Measurements from ENCODE around the gene ECM2.

Gene ECM2

GRCh38 chr9:92467041-92467440, 68.7 kb downstream of the ECM2 start:
- peaks cover 2% of the 10 kb centered on the region for H3K36me3 Mint-ChIP-seq (ENCODE audit: insufficient read depth)
- H3K9me3 Mint-ChIP-seq: no peaks in the 10 kb centered on the region
- DNase-seq (ENCODE audit: low spot score in 2 of 2): no peak
- no peak overlapping the region for H3K27ac Mint-ChIP-seq (ENCODE audit: low read depth)
- H3K4me3 Mint-ChIP-seq: no peak overlapping the region
- no peak for ATAC-seq (replicated peaks; ENCODE audit: extremely low read depth, poor library complexity, severe bottlenecking)
- no peaks in the 10 kb centered on the region for H3K4me1 Mint-ChIP-seq
- H3K27me3 Mint-ChIP-seq: no peaks in the 10 kb centered on the region

GRCh38 chr9:92463984-92464383, 71.8 kb downstream of the ECM2 start:
- Mint-ChIP-seq H3K4me1 (no peaks in the 10 kb centered on the region), H3K4me3 (no peak overlapping the region), H3K36me3 (ENCODE audit: insufficient read depth) (no peaks in the 10 kb centered on the region), H3K9me3 (no peaks in the 10 kb centered on the region), H3K27me3 (no peaks in the 10 kb centered on the region), H3K27ac (ENCODE audit: low read depth) (no peak overlapping the region)
- no peak for DNase-seq (ENCODE audit: low spot score in 2 of 2)
- no peak for ATAC-seq (replicated peaks; ENCODE audit: extremely low read depth, poor library complexity, severe bottlenecking)

- DNase-seq (ENCODE audit: low spot score in 2 of 2) (no peak), ATAC-seq (replicated peaks; ENCODE audit: extremely low read depth, poor library complexity, severe bottlenecking) (no peak)
- Mint-ChIP-seq H3K4me1 (no peaks in the 10 kb centered on the region), H3K27ac (ENCODE audit: low read depth) (no peak overlapping the region), H3K4me3 (no peak overlapping the region), H3K9me3 (no peaks in the 10 kb centered on the region), H3K36me3 (ENCODE audit: insufficient read depth) (no peaks in the 10 kb centered on the region), H3K27me3 (no peaks in the 10 kb centered on the region)
These were observed 72.4 kb downstream of the ECM2 start for GRCh38 chr9:92463387-92463786.

- Mint-ChIP-seq H3K4me1 (no peaks in the 10 kb centered on the region), H3K36me3 (ENCODE audit: insufficient read depth) (no peaks in the 10 kb centered on the region), H3K27me3 (no peaks in the 10 kb centered on the region), H3K9me3 (no peaks in the 10 kb centered on the region), H3K27ac (ENCODE audit: low read depth) (no peak overlapping the region), H3K4me3 (no peak overlapping the region)
- ATAC-seq (replicated peaks; ENCODE audit: extremely low read depth, poor library complexity, severe bottlenecking): no peak
- no peak for DNase-seq (ENCODE audit: low spot score in 2 of 2)
These were observed 78.2 kb downstream of the ECM2 start for GRCh38 chr9:92457576-92457975.

- no peaks in the 10 kb centered on the region for H3K9me3 Mint-ChIP-seq
- no peak for DNase-seq (ENCODE audit: low spot score in 2 of 2)
- H3K27me3 Mint-ChIP-seq: no peaks in the 10 kb centered on the region
- no peaks in the 10 kb centered on the region for H3K4me1 Mint-ChIP-seq
- no peaks in the 10 kb centered on the region for H3K36me3 Mint-ChIP-seq (ENCODE audit: insufficient read depth)
- H3K4me3 Mint-ChIP-seq: no peak overlapping the region
- no peak overlapping the region for H3K27ac Mint-ChIP-seq (ENCODE audit: low read depth)
- no peak for ATAC-seq (replicated peaks; ENCODE audit: extremely low read depth, poor library complexity, severe bottlenecking)
These were observed 80.6 kb downstream of the ECM2 start for GRCh38 chr9:92455217-92455616.

- H3K9me3 Mint-ChIP-seq: no peaks in the 10 kb centered on the region
These were observed 89.3 kb downstream of the ECM2 start for GRCh38 chr9:92446536-92446935.

More at GRCh38 chr9:92446536-92446935, 89.3 kb downstream of the ECM2 start:
- no peak for ATAC-seq (replicated peaks; ENCODE audit: extremely low read depth, poor library complexity, severe bottlenecking)
- no peaks in the 10 kb centered on the region for H3K27me3 Mint-ChIP-seq
- H3K4me1 Mint-ChIP-seq: no peaks in the 10 kb centered on the region
- peak overlapping the region; percentile 51 for H3K27ac Mint-ChIP-seq (ENCODE audit: low read depth)
- no peak for DNase-seq (ENCODE audit: low spot score in 2 of 2)
- H3K36me3 Mint-ChIP-seq (ENCODE audit: insufficient read depth): no peaks in the 10 kb centered on the region
- H3K4me3 Mint-ChIP-seq: no peak overlapping the region

Measured in central memory CD8-positive, alpha-beta T cell (primary cell).